ENCODE measurements around the gene NTRK1.
"Not testable (repeated sequence)": the region's sequence is repeated elsewhere in the genome, so short reads cannot be mapped to it uniquely, and the experiment has no call there.

NTRK1 gene

GRCh38 chr1:156920233-156921052 is 59.8 kb downstream of the NTRK1 start, which contains the start of gene LRRC71:
Gene LRRC71, plus strand, starts transcription at chr1:156920632. Its CDS starts 172 bp downstream, at chr1:156920804.
- DNase-seq, result peak; percentile 77

- no peak for DNase-seq
Measured at GRCh38 chr1:156921053-156921529, 60.4 kb downstream of the NTRK1 start.

- no peak for DNase-seq
Measured at GRCh38 chr1:156922986-156923669, 62.5 kb downstream of the NTRK1 start.

- DNase-seq, result no peak
Measured at GRCh38 chr1:156923670-156924477, 63.2 kb downstream of the NTRK1 start.

GRCh38 chr1:156924478-156925153 is 64.0 kb downstream of the NTRK1 start:
- DNase-seq, result no peak

GRCh38 chr1:156925154-156926010 is 64.7 kb downstream of the NTRK1 start:
- no peak for DNase-seq

- peak; percentile 73 for DNase-seq
Measured at GRCh38 chr1:156926175-156926574, 65.5 kb downstream of the NTRK1 start.

GRCh38 chr1:156926695-156927094 is 66.0 kb downstream of the NTRK1 start:
- DNase-seq, result not testable (repeated sequence)

GRCh38 chr1:156927215-156928042 is 66.8 kb downstream of the NTRK1 start:
- DNase-seq, result peak; percentile 71

GRCh38 chr1:156928043-156928602 is 67.5 kb downstream of the NTRK1 start:
- DNase-seq, result no peak

GRCh38 chr1:156929596-156930238 is 69.1 kb downstream of the NTRK1 start:
- no peak for DNase-seq

GRCh38 chr1:156930483-156930882 is 69.8 kb downstream of the NTRK1 start:
- no peak for DNase-seq
